HG03378 (cell line): ENCODE measurements around the gene DNLZ.
"Not testable (repeated sequence)": the region's sequence is repeated elsewhere in the genome, so short reads cannot be mapped to it uniquely, and the experiment has no call there.

Source experiments
- ATAC-seq: cut with Tn5 transposase; IDR thresholded peaks from one replicate; pipeline ENCODE4 v1.9.1; 2021; ENCODE audit warnings: mild to moderate bottlenecking, moderate library complexity; ENCODE audit not compliant: unreplicated experiment

DNLZ gene

GRCh38 chr9:136320972-136321371 is 42.6 kb downstream of the DNLZ start:
- ATAC-seq = not testable (repeated sequence)

- ATAC-seq = not testable (repeated sequence)
These were observed 43.6 kb downstream of the DNLZ start for GRCh38 chr9:136319955-136320354.

- not testable (repeated sequence) for ATAC-seq
These were observed 44.3 kb downstream of the DNLZ start for GRCh38 chr9:136319244-136319643.

- no peak for ATAC-seq
These were observed 44.7 kb downstream of the DNLZ start for GRCh38 chr9:136318776-136319241.

GRCh38 chr9:136318111-136318775 is 45.3 kb downstream of the DNLZ start:
- ATAC-seq = no peak

GRCh38 chr9:136317695-136318094 is 45.8 kb downstream of the DNLZ start:
- no peak for ATAC-seq

- no peak for ATAC-seq
These were observed 46.5 kb downstream of the DNLZ start for GRCh38 chr9:136316896-136317676.

- ATAC-seq = no peak
These were observed 47.2 kb downstream of the DNLZ start for GRCh38 chr9:136316271-136316751.

- ATAC-seq = no peak
These were observed 48.6 kb downstream of the DNLZ start for GRCh38 chr9:136314944-136315343.

GRCh38 chr9:136314056-136314416 is 49.5 kb downstream of the DNLZ start:
- ATAC-seq = no peak

- ATAC-seq = no peak
These were observed 50.2 kb downstream of the DNLZ start for GRCh38 chr9:136313111-136314055.

GRCh38 chr9:136312436-136312835 is 51.1 kb downstream of the DNLZ start:
- no peak for ATAC-seq

GRCh38 chr9:136312009-136312375 is 51.6 kb downstream of the DNLZ start:
- no peak for ATAC-seq

- ATAC-seq = no peak
These were observed 52.2 kb downstream of the DNLZ start for GRCh38 chr9:136311051-136312008.

GRCh38 chr9:136310273-136311030 is 53.1 kb downstream of the DNLZ start:
- ATAC-seq = no peak

- ATAC-seq = no peak
These were observed 53.7 kb downstream of the DNLZ start for GRCh38 chr9:136309806-136310220.
